IMR-90 (cell line): ENCODE measurements around the gene MSI2. TPM values are rescaled to one million over a fixed set of nuclear protein-coding genes. Genes with fewer than 3 reads are reported as not detected.

Experiments used
- ATAC-seq: fragments of 200-7000 bp; cut with Tn5 transposase; 2 replicates; pipeline ENCODE4 v1.9.1; 2020; ENCODE audit warnings: low read depth, mild to moderate bottlenecking, moderate library complexity
- BruUV-seq: library from RNA; stranded (reverse); fragments of 400-500 nt; replicated peaks from 2 replicates; lab custom pipeline; 2021; lab: Mats Ljungman, UMichigan
- CTCF ChIA-PET: fragments of 300-600 bp; formaldehyde crosslinking; extraction: SDS; loops from one replicate; lab custom pipeline; 2021; ENCODE audit warnings: antibody characterized with exemption; lab: Yijun Ruan, JAX
- POLR2A ChIA-PET: fragments of 300-600 bp; sonication (Branson Sonifier 250); formaldehyde crosslinking; loops from one replicate; lab custom pipeline; 2022; ENCODE audit warnings: antibody characterized with exemption; ENCODE audit not compliant: unreplicated experiment; lab: Charles Lee
- DNase-seq: peaks from one replicate; pipeline ENCODE4 v3.0.0; 2013
- H2AFZ ChIP-seq: replicated peaks from 2 replicates; pipeline ENCODE3; 2013; ENCODE audit warnings: low read length, mild to moderate bottlenecking; ENCODE audit not compliant: poor library complexity
- H2AK5ac ChIP-seq: 2 replicates; pipeline ENCODE4 v1.6.1; 2013; ENCODE audit warnings: low read depth, low read length, inconsistent platforms
- H2AK9ac ChIP-seq: replicated peaks from 2 replicates; pipeline ENCODE3; 2013; ENCODE audit warnings: mild to moderate bottlenecking, low read depth, low read length, moderate library complexity; ENCODE audit not compliant: poor library complexity
- H2BK120ac ChIP-seq: 2 replicates; pipeline ENCODE4 v1.6.1; 2013; ENCODE audit warnings: low read depth, low read length, inconsistent platforms
- H2BK15ac ChIP-seq: 3 replicates; pipeline ENCODE4 v1.6.1; 2013; ENCODE audit warnings: low read depth, low read length, inconsistent platforms
- H2BK20ac ChIP-seq: 2 replicates; pipeline ENCODE4 v1.6.1; 2013; ENCODE audit warnings: low read depth, mild to moderate bottlenecking, inconsistent platforms, low read length, moderate library complexity
- H2BK5ac ChIP-seq: 2 replicates; pipeline ENCODE4 v1.6.1; 2013; ENCODE audit warnings: mild to moderate bottlenecking, low read depth, low read length, inconsistent platforms; ENCODE audit not compliant: poor library complexity, severe bottlenecking
- H3K14ac ChIP-seq: replicated peaks from 2 replicates; pipeline ENCODE4 v1.6.1; 2013; ENCODE audit warnings: low read depth, low read length, inconsistent platforms
- H3K18ac ChIP-seq: 2 replicates; pipeline ENCODE4 v1.6.1; 2013; ENCODE audit warnings: low read depth, low read length, control low read depth
- H3K23ac ChIP-seq: 2 replicates; pipeline ENCODE4 v1.6.1; 2013; ENCODE audit warnings: low read depth, low read length, inconsistent platforms
- H3K27ac ChIP-seq: 2 replicates; pipeline ENCODE4 v1.5.1; 2013; ENCODE audit warnings: mild to moderate bottlenecking, control low read depth, low read length; ENCODE audit not compliant: insufficient read depth
- H3K27me3 ChIP-seq: 2 replicates; pipeline ENCODE4 v1.6.1; 2013; ENCODE audit warnings: low read length; ENCODE audit not compliant: control insufficient read depth, insufficient read depth
- H3K36me3 ChIP-seq: 2 replicates; pipeline ENCODE4 v1.6.1; 2013; ENCODE audit warnings: low read length, mixed read lengths; ENCODE audit not compliant: control insufficient read depth, insufficient read depth
- H3K4ac ChIP-seq: 2 replicates; pipeline ENCODE4 v1.6.1; 2013; ENCODE audit warnings: low read depth, low read length, inconsistent platforms
- H3K4me1 ChIP-seq: 2 replicates; pipeline ENCODE4 v1.6.1; 2013; ENCODE audit warnings: low read length, mixed read lengths; ENCODE audit not compliant: control insufficient read depth, insufficient read depth
- H3K4me2 ChIP-seq: 2 replicates; pipeline ENCODE4 v1.6.1; 2013; ENCODE audit warnings: low read depth, mild to moderate bottlenecking, control low read depth, low read length, moderate library complexity
- H3K4me3 ChIP-seq: 2 replicates; pipeline ENCODE4 v1.5.1; 2013; ENCODE audit warnings: low read depth, mild to moderate bottlenecking, control low read depth, low read length, moderate library complexity; ENCODE audit not compliant: insufficient read depth
- H3K56ac ChIP-seq: 2 replicates; pipeline ENCODE4 v1.6.1; 2013; ENCODE audit warnings: low read length, inconsistent platforms; ENCODE audit not compliant: insufficient read depth; ENCODE audit errors: extremely low read depth
- H3K79me1 ChIP-seq, 2 experiments: 2 replicates each; pipeline ENCODE4 v1.6.1; 2013; ENCODE audit warnings: low read length in 2 of 2, inconsistent platforms in 1 of 2, low read depth in 1 of 2
- H3K9ac ChIP-seq: 2 replicates; pipeline ENCODE4 v1.6.1; 2013; ENCODE audit warnings: low read depth, low read length, control low read depth
- H3K9me1 ChIP-seq: 2 replicates; pipeline ENCODE4 v1.6.1; 2013; ENCODE audit warnings: low read length, inconsistent platforms; ENCODE audit not compliant: insufficient read depth
- H3K9me3 ChIP-seq: 2 replicates; pipeline ENCODE4 v1.6.1; 2013; ENCODE audit warnings: low read length; ENCODE audit not compliant: control insufficient read depth, insufficient read depth
- H4K20me1 ChIP-seq: 2 replicates; pipeline ENCODE4 v1.6.1; 2013; ENCODE audit warnings: low read length, inconsistent platforms; ENCODE audit not compliant: insufficient read depth
- H4K5ac ChIP-seq: 2 replicates; pipeline ENCODE4 v1.6.1; 2013; ENCODE audit warnings: mild to moderate bottlenecking, low read depth, low read length, control low read depth
- H4K8ac ChIP-seq, 2 experiments: 2 replicates each; pipeline ENCODE4 v1.6.1; 2013; ENCODE audit warnings: low read depth in 2 of 2, low read length in 2 of 2, control low read depth in 1 of 2, inconsistent platforms in 1 of 2
- H4K91ac ChIP-seq: 2 replicates; pipeline ENCODE4 v1.6.1; 2013; ENCODE audit warnings: low read depth, low read length, inconsistent platforms; ENCODE audit not compliant: insufficient read depth
- BHLHE40 ChIP-seq: fragments of 150-350 bp; IDR thresholded peaks from 2 replicates; pipeline ENCODE4 v1.6.1; 2016; ENCODE audit warnings: mild to moderate bottlenecking, low read depth, low read length
- CHD1 ChIP-seq: IDR thresholded peaks from 2 replicates; pipeline ENCODE4 v1.6.1; 2012; ENCODE audit warnings: low read depth, low read length, improper control_type of control experiment
- MAFK ChIP-seq: IDR thresholded peaks from 2 replicates; pipeline ENCODE4 v1.6.1; 2012; ENCODE audit warnings: low read depth, low read length, improper control_type of control experiment
- MAZ ChIP-seq: IDR thresholded peaks from 2 replicates; pipeline ENCODE4 v1.6.1; 2012; ENCODE audit warnings: low read depth, mild to moderate bottlenecking, low read length, improper control_type of control experiment, moderate library complexity, borderline replicate concordance
- MXI1 ChIP-seq: IDR thresholded peaks from 2 replicates; pipeline ENCODE4 v1.6.1; 2012; ENCODE audit warnings: low read depth, mild to moderate bottlenecking, low read length, moderate library complexity, borderline replicate concordance
- RAD21 ChIP-seq: IDR thresholded peaks from 2 replicates; pipeline ENCODE4 v1.6.1; 2012; ENCODE audit warnings: low read length, improper control_type of control experiment
- RCOR1 ChIP-seq: IDR thresholded peaks from 2 replicates; pipeline ENCODE4 v1.6.1; 2012; ENCODE audit warnings: mild to moderate bottlenecking, low read length, improper control_type of control experiment; ENCODE audit not compliant: insufficient replicate concordance
- WGBS, 2 experiments: methylation state at CpG; one replicate each; pipeline versions ENCODE4 v1.1.5 to v1.1.7; 2013; ENCODE audit warnings: missing lambda C conversion rate in 2 of 2; ENCODE audit not compliant: insufficient read length in 1 of 2; ENCODE audit errors: extremely low coverage in 2 of 2; 5-methylcytosine and 5-hydroxymethylcytosine counted together
- dilution Hi-C: fragments of 300-500 bp; cut with HindIII; formaldehyde crosslinking; loops from one replicate; pipeline ENCODE4 v1.14.3; 2018; ENCODE audit warnings: low sequenced_read_pairs; ENCODE audit not compliant: unreplicated experiment
- in situ Hi-C: fragments of 300-500 bp; cut with MboI; formaldehyde crosslinking; loops from 3 replicates; pipeline ENCODE4 v1.14.3; 2019; ENCODE audit warnings: low sequenced_read_pairs, inconsistent platforms, mixed read lengths
- intact Hi-C: fragments of 100-400 bp; cut with micrococcal nuclease; formaldehyde crosslinking; loops from 2 replicates; pipeline ENCODE4 v1.10.0; 2022
- microRNA-seq, 2 experiments: library from miRNA; stranded (forward) in 1 of 2; unstranded in 1 of 2; fragments of 10-50 nt in 1 of 2; fragments of <30 nt in 1 of 2; gene quantifications in 1 of 2; microRNA quantifications in 1 of 2; one replicate each; pipeline versions ENCODE3 to v1.1.0; 2013 to 2020; ENCODE audit not compliant: insufficient read depth in 1 of 2, insufficient read length in 1 of 2, unreplicated experiment in 1 of 2
- polyA plus RNA-seq, 3 experiments: library from polyadenylated mRNA; depleted of rRNA; stranded (reverse); fragments of >200 nt; gene quantifications; 2 replicates each; pipeline ENCODE4 v1.2.3, GENCODE V29; 2012; ENCODE audit warnings: low replicate concordance in 1 of 3
- small RNA-seq, 5 experiments: library from RNA; depleted of rRNA; stranded (forward); fragments of <200 nt; gene quantifications; one replicate each; pipeline ENCODE3, GENCODE V24; 2012
- total RNA-seq: library from RNA; depleted of rRNA; stranded (reverse); fragments of >200 nt; gene quantifications from 2 replicates; pipeline ENCODE4 v1.2.3, GENCODE V29; 2012; rRNA removed

The MSI2 gene
- total and polyA plus RNA-seq, 2 of the 4 experiments (the other 2 are of a cell fraction): 13.0 to 16.0 TPM

GRCh38 chr17:57733085-57733484 lies 476.8 kb downstream of the MSI2 start:
- CTCF ChIA-PET: no interaction called here
- in situ Hi-C loops: no loop called here

More at GRCh38 chr17:57733085-57733484, 476.8 kb downstream of the MSI2 start:
- H2BK15ac ChIP-seq: no peak overlapping the region
- no peak overlapping the region for H4K5ac ChIP-seq
- POLR2A ChIA-PET: no interaction called here
- no peak overlapping the region for H3K27ac ChIP-seq
- TF ChIP-seq MXI1 (no peak), MAZ (no peak), RAD21 (no peak), MAFK (peak; percentile 60), BHLHE40 (no peak), CHD1 (no peak), RCOR1 (no peak)
- H3K4me1 ChIP-seq: no peaks in the 10 kb centered on the region
- H2BK120ac ChIP-seq: no peak overlapping the region
- ATAC-seq: no peak
- no peak overlapping the region for H2AK9ac ChIP-seq
- H3K4me3 ChIP-seq: no peak overlapping the region
- no peaks in the 10 kb centered on the region for H3K79me1 ChIP-seq
- H2AFZ ChIP-seq: no peak overlapping the region
- no peaks in the 10 kb centered on the region for H3K36me3 ChIP-seq
- no peaks in the 10 kb centered on the region for H3K9me1 ChIP-seq
- H3K23ac ChIP-seq: no peak overlapping the region
- DNase-seq: no peak
- H3K4ac ChIP-seq: no peak overlapping the region
- no peak overlapping the region for H4K8ac ChIP-seq
- no peak overlapping the region for H2BK5ac ChIP-seq
- peaks cover 42% of the 10 kb centered on the region for H3K27me3 ChIP-seq
- H3K9me3 ChIP-seq: no peaks in the 10 kb centered on the region
- H3K9ac ChIP-seq: no peak overlapping the region
- no CpG with 5 or more reads among the region's 2 CpGs for WGBS, 2 experiments
- H2AK5ac ChIP-seq: no peak overlapping the region
- H4K20me1 ChIP-seq: no peaks in the 10 kb centered on the region
- dilution Hi-C loops: no loop called here
- no peak overlapping the region for H3K56ac ChIP-seq
- H2BK20ac ChIP-seq: no peak overlapping the region
- intact Hi-C loops: no loop called here
- H3K14ac ChIP-seq: no peak overlapping the region
- H3K4me2 ChIP-seq: no peak overlapping the region
- H3K18ac ChIP-seq: no peak overlapping the region
- no peak overlapping the region for H4K91ac ChIP-seq
- no TSS peak for BruUV-seq

Small RNA genes within 50 kb of the gene (microRNA-seq; reads per million reads assigned to microRNA genes)
- not detected for gene RN7SL449P (ENCODE audit: insufficient read depth, insufficient read length)
- not detected for gene RNU7-134P (ENCODE audit: insufficient read depth, insufficient read length)

Small RNA genes within 50 kb of the gene (small RNA-seq; reads per million reads assigned to genes)
- gene RN7SL449P (0 reads per million in 5 experiments), gene RNU7-134P (0 reads per million in 5 experiments)

Other genes with a start within 250 kb of the MSI2 start
- 10.2 and 11.7 TPM in 2 replicates for gene AKAP1, start 171.3 kb upstream of the MSI2 start, total RNA-seq
- 16.4 and 17.4 TPM in 2 replicates for gene AKAP1, start 171.3 kb upstream of the MSI2 start, polyA plus RNA-seq (2012; rRNA removed)